Measurements from ENCODE around the gene TPH2.

DNA sequence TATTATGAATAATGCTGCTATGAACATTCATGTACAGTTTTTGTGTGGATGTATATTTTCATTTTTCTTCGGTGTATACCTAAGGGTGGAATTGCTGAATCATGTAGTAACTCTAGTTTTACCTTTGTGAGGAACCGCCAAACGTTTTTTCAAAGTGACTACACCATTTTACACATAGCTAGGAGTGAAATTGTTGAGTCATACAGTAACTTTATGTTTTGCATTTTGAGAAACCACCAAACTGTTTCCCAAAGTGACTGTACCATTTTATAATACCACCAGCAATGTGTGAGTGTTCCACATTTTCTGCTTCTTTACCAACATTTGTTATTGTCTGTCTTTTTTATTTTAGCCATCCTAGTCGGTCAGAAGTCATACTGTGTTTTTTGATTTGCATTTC is 3.1 kb upstream of the TPH2 start:
- TF ChIP-seq, protein P1, sequence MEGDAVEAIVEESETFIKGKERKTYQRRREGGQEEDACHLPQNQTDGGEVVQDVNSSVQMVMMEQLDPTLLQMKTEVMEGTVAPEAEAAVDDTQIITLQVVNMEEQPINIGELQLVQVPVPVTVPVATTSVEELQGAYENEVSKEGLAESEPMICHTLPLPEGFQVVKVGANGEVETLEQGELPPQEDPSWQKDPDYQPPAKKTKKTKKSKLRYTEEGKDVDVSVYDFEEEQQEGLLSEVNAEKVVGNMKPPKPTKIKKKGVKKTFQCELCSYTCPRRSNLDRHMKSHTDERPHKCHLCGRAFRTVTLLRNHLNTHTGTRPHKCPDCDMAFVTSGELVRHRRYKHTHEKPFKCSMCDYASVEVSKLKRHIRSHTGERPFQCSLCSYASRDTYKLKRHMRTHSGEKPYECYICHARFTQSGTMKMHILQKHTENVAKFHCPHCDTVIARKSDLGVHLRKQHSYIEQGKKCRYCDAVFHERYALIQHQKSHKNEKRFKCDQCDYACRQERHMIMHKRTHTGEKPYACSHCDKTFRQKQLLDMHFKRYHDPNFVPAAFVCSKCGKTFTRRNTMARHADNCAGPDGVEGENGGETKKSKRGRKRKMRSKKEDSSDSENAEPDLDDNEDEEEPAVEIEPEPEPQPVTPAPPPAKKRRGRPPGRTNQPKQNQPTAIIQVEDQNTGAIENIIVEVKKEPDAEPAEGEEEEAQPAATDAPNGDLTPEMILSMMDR (IDR thresholded peaks at IDR 0.05; ENCODE audit: poor library complexity), result no peak
- no peak for TF ChIP-seq EZH2 (IDR thresholded peaks at IDR 0.05; ENCODE audit: borderline replicate concordance)
